Measurements from ENCODE around the gene TPM1.
A peak's percentile ranks its signal among the peaks of the same experiment; 100 is the strongest.
"Not testable (repeated sequence)": the region's sequence is repeated elsewhere in the genome, so short reads cannot be mapped to it uniquely, and the experiment has no call there.

The TPM1 gene

DNA sequence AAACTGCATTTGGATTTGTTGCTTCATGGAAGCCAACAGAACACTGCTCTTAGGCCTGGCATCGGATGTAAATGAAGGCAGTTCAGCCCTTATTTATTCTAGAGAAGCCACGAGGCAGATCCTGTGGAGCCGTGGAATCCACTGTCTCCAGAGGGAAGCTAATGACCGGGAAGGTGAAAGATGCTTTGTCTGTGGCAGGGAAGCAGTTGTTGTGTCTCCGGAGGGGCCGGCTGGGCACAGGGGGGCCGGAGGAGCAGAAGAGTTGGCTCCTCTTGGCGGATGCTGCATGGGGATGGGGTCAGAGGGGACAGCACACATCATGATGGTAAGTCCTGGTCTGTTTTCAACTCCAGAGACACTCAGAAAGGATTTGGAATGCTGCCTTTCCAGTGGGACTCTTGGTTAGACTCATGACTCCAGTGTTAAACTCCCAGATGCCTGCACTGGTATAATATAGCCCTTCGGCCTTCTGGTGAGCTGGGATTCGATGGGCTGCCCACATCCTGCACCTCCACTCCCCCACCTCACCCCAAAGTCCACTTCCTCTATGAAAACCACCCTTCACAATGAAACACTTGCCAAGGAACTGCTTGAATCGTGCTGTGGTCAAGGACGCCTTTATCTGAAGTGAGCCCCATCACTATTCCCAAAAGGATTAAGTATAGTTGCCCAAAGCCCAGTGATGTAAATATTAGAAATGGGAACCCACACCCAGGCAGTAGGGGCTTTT, 33.6 kb downstream of the TPM1 start:
- DNase-seq: no peak

GRCh38 chr15:63076714-63077046, 34.1 kb downstream of the TPM1 start:
- DNase-seq: no peak

DNA sequence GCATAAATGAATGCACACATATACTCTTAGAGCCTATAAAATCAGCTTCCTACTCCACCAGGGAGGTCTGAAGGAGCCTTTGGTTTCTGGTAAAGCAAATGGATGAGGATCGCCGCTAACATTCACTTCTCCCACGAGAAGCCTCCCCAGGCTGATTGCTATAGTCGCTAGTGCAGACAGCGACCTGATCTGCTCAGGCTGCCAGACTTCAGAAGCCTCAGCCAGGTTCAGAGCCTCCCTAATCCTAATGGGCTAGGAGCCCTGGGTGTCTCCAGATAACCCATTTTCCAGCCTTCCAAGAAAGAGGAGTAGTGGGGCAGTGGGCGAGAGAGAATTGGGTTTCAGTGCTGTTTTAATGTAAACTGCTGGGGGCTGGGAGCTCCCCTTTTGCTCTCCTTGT, 35.4 kb downstream of the TPM1 start:
- no peak for DNase-seq

- DNase-seq: peak in 1 of 2 experiments; percentile 6
These were observed 37.5 kb downstream of the TPM1 start for GRCh38 chr15:63079947-63080626.

GRCh38 chr15:63080634-63081250, 38.2 kb downstream of the TPM1 start:
- DNase-seq: peak in 1 of 2 experiments; percentile 78

DNA sequence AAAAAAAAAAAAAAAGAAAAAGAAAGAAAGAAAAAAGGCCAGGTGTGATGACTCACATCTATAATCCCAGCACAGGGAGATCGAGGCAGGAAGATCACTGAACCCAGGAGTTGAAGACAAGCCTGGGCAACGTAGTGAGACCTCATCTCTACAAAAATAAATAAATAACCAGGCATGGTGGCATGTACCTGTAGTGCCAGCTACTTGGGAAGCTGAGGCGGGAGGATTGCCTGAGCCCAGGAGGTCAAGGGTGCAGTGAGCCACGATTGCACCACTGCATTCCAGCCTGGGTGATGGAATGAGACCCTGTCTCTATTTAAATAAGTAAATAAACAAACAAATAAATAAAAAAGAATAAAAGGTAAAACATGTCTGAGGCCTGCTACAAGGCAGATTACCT, 39.8 kb downstream of the TPM1 start:
- DNase-seq: no peak

GRCh38 chr15:63083044-63083443, 40.5 kb downstream of the TPM1 start:
- no peak for DNase-seq

DNA sequence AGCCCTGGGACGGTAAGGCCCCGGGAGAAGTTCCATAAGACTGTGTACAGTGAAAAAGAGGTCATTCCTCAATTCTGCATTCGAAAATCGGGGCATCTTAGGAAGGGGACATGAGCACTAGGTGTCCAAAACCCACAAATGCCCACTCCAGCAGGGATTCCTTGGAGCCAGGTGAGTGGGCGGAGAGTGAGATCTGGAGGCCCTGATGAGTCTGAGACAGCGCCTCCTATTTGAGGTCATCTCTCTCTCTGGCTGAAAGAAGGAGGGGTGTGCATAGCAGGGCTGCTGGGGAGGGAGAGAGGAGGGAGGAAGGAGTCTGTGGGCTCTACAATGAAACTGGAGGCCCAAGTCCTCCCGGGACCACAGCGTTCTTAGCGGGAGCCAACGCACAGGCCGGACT, 41.0 kb downstream of the TPM1 start:
- no peak for DNase-seq

- no peak for DNase-seq
These were observed 42.3 kb downstream of the TPM1 start for GRCh38 chr15:63084806-63085205.

DNA sequence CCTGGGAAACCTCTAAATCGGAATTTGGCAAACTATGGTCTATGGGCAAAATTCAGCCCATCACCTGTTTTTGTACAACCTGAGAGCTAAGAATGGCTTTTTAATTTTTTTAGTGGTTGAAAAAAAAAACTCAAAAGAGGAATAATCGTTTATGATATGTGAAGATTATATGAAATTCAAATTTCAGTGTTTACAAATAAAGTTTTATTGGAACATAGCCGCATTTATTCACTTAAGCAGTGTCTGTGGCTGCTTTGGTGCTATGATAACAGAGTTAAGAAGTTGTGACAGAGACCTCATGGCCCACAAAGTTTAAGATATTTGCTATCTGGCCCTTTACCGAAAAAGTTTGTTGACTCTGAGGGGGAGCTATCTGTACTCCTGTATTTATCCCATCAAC, 42.7 kb downstream of the TPM1 start:
- DNase-seq: no peak

DNA sequence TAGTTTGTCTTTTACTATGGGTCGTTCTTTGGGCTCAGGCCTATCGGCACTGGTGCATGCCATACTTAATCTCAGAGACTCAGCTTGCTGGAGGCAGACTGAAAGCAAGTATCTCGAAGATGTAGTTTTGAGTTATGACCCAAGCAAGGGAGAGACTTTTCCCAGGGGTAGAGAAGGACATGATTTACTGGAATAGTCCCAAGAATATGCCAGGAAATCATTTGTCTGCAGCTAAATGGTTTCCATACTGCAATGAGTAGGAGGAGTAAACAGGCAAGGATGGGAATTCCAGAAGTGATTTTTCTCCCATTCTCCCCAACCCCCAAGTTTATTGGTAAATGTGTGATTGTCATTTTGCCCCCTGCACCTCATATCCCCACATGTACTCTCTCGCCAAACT, 43.7 kb downstream of the TPM1 start:
- DNase-seq: no peak

DNA sequence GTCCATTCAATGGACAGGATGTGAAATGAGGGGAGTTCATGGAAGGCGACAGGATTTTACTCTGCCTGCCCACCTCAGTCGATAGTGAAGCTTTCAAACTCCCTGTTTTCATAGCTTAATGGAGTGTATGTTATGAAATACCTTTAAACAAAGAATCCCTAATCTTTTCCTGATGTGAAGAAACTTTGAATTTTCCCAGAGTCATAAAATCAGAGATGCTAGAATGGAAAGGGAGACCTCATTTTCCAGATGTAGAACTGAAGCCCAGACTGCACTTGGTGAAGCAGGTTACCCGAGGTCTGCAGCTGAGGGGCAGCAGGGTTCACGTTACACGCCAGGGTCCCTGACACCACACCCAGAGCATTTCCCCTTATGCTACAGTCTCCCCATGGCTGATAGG, 44.4 kb downstream of the TPM1 start:
- no peak for DNase-seq

DNA sequence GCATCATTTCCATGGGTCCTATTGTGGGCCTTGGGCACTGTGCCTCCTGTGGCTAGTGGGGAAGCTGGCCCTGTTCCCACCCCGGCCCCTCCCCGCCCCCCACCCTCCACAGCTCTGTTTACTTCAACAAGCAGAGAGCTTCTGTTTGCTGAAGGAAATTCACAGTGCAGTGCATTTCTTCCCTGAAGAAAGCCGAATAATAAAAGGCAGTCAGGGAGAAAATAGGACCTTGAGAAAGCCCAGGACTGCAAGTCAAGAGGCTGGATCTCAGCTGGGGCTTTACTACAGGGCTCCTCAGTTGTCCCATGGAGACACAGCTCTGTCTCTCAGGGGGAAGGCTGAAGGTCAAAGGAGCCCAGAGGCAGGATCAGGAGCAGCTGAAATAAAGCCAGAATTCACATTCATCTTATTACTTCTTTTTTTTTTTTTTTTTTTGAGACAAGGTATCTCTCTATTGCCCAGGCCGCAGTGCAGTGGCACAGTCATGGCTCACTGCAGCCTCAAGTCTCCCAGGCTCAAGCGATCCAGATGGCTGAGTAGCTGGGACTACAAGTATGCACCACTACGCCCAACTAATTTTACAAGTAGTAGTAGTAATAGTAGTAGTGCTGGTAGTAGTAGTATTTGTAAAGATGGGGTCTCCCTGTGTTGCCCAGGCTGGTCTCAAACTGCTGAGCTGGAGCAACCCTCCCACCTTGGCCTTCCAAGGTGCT, 46.1 kb downstream of the TPM1 start:
- DNase-seq: peak in 1 of 2 experiments; percentile 16

GRCh38 chr15:63089260-63090043, 46.9 kb downstream of the TPM1 start:
- DNase-seq: peak in 1 of 2 experiments; percentile 71

GRCh38 chr15:63090472-63090871, 47.9 kb downstream of the TPM1 start:
- DNase-seq: no peak

DNA sequence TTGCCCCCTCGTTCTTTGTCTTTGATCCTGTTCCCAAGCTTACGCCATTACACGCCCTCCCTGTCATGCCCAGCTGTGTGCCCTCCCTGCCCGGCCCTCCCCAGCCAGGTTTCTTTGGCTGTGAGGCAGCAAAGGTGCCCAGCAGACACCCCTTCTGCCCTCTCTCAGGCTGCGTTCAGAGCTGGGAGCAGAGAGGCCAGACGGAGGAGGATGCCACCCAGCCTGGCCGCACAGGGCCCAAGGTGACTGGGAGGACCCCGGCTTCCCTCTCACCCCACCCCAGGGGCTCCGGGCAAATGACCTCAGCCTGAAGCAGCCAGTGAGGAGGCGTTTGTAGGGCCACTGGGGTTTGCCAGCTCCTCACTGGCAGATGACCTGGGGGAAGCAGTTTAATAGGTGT, 48.3 kb downstream of the TPM1 start:
- no peak for DNase-seq

GRCh38 chr15:63091679-63092446, 49.3 kb downstream of the TPM1 start:
- no peak for DNase-seq

DNA sequence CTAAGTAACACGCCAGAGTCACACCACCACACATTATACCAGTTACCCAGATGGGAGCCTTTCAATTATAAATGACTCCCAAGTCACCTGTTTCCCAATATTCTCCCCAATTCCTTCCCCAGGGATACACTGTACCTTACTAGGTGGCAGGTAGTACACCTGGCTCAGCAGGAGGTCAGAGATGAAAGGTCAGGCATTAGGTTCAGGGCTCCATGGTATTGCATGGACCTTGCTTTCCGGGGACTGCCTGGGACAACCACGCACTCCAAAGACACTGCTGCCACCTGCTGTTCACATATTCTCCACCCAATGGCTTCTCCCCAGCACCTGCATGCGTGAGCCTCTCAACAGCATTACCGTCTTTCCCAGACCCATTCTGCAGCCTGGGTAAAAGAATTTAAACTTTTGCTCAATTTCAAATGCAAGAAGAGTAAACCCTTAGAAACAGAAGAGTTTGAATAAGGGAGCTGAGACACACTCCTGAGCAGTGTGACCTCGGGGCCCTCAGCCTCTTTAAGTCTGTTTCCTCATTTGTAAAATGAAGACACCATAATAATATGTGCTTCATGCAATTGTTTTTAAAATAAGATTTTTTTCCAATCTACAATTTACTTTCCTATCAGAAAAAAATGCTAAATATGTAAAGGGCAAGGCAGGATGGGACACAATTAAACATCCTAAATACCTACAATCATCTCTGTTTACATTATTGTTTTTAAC, 51.1 kb downstream of the TPM1 start:
- DNase-seq: peak in 1 of 2 experiments; percentile 74

GRCh38 chr15:63094495-63094931, 52.0 kb downstream of the TPM1 start:
- DNase-seq: no peak

GRCh38 chr15:63096178-63096577, 53.6 kb downstream of the TPM1 start:
- DNase-seq: no peak

- DNase-seq: not testable (repeated sequence)
These were observed 56.4 kb downstream of the TPM1 start for GRCh38 chr15:63098901-63099300.
